NCI-H446 (cell line): ENCODE data around the gene ADCY6.

Experiments used
- DNase-seq, 2 experiments: peaks; one replicate each; lab custom pipeline; 2025; lab: John Stamatoyannopoulos, UW

ADCY6 gene

GRCh38 chr12:48783432-48783831, 5.5 kb downstream of the ADCY6 start:
- DNase-seq, result no peak

GRCh38 chr12:48782457-48783395, 6.2 kb downstream of the ADCY6 start:
- no peak for DNase-seq

GRCh38 chr12:48781750-48782456, 7.0 kb downstream of the ADCY6 start:
- no peak for DNase-seq

- no peak for DNase-seq
These were observed 8.4 kb downstream of the ADCY6 start for GRCh38 chr12:48780381-48781025.

GRCh38 chr12:48779869-48780268, 9.0 kb downstream of the ADCY6 start:
- DNase-seq, result no peak

- DNase-seq, result no peak
These were observed 11.1 kb downstream of the ADCY6 start for GRCh38 chr12:48777501-48778400.

- DNase-seq, result no peak
These were observed 11.9 kb downstream of the ADCY6 start for GRCh38 chr12:48776956-48777355.

GRCh38 chr12:48775991-48776649, 12.8 kb downstream of the ADCY6 start:
- no peak for DNase-seq

GRCh38 chr12:48775299-48775698, 13.6 kb downstream of the ADCY6 start:
- DNase-seq, result no peak

- no peak for DNase-seq
These were observed 14.4 kb downstream of the ADCY6 start for GRCh38 chr12:48774516-48774915.

GRCh38 chr12:48773686-48774085, 15.2 kb downstream of the ADCY6 start:
- DNase-seq, result no peak

- DNase-seq, result no peak
These were observed 17.2 kb downstream of the ADCY6 start for GRCh38 chr12:48771588-48772112.

GRCh38 chr12:48770756-48771155, 18.1 kb downstream of the ADCY6 start:
- DNase-seq, result no peak

GRCh38 chr12:48768736-48769135, 20.2 kb downstream of the ADCY6 start:
- DNase-seq, result no peak

- DNase-seq, result no peak
These were observed 20.7 kb downstream of the ADCY6 start for GRCh38 chr12:48768147-48768546.

GRCh38 chr12:48767521-48767920, 21.4 kb downstream of the ADCY6 start:
- no peak for DNase-seq

- DNase-seq, result no peak
These were observed 21.8 kb downstream of the ADCY6 start for GRCh38 chr12:48767047-48767446.

- no peak for DNase-seq
These were observed 23.1 kb downstream of the ADCY6 start for GRCh38 chr12:48765753-48766162.

- no peak for DNase-seq
These were observed 24.4 kb downstream of the ADCY6 start for GRCh38 chr12:48764521-48764920.

- no peak for DNase-seq
These were observed 30.2 kb downstream of the ADCY6 start for GRCh38 chr12:48758737-48759136.

GRCh38 chr12:48758186-48758585, 30.7 kb downstream of the ADCY6 start:
- DNase-seq, result no peak
